Psoas muscle (tissue), 8 donors: Measurements from ENCODE around the gene TUBB3. TPM values are rescaled to one million over a fixed set of nuclear protein-coding genes. Genes with fewer than 3 reads are reported as not detected.

Experiments
- ATAC-seq, 4 donors: fragments of 200-7000 bp; cut with Tn5 transposase; one replicate each; pipeline ENCODE4 v1.9.1; 2020; ENCODE audit warnings: moderate library complexity in 3 of 4, mild to moderate bottlenecking in 2 of 4
- DNase-seq, 2 donors: peaks; one replicate each; pipeline ENCODE4 v3.0.0-alpha.2; 2020
- H3K27ac ChIP-seq: fragments of 200-600 bp; one replicate; pipeline ENCODE4 v1.8.0; 2022
- H3K27me3 ChIP-seq, 3 donors: fragments of 200-600 bp in 1 of 3; one replicate each; pipeline versions ENCODE4 v1.6.1 to v1.8.0; 2013 to 2022; ENCODE audit warnings: low read length in 2 of 3, mild to moderate bottlenecking in 2 of 3, moderate library complexity in 1 of 3; ENCODE audit not compliant: insufficient read depth in 3 of 3
- H3K36me3 ChIP-seq, 2 donors: fragments of 200-600 bp in 1 of 2; one replicate each; pipeline versions ENCODE4 v1.6.1 to v1.8.0; 2013 to 2022; ENCODE audit warnings: low read depth in 1 of 2, mild to moderate bottlenecking in 1 of 2, moderate library complexity in 1 of 2; ENCODE audit not compliant: insufficient read depth in 1 of 2
- H3K4me1 ChIP-seq: fragments of 200-600 bp; one replicate; pipeline ENCODE4 v1.8.0; 2022
- H3K4me3 ChIP-seq: fragments of 200-600 bp; one replicate; pipeline ENCODE4 v1.8.0; 2022; ENCODE audit warnings: mild to moderate bottlenecking
- H3K9me3 ChIP-seq: fragments of 200-600 bp; one replicate; pipeline ENCODE4 v1.8.0; 2022
- WGBS, 3 donors: extraction: QIAGEN DNeasy Blood & Tissue Kit; methylation state at CpG; one replicate each; pipeline versions ENCODE4 v1.1.6 to v1.1.7; 2013; 5-methylcytosine and 5-hydroxymethylcytosine counted together
- intact Hi-C, 2 donors: fragments of 100-400 bp; cut with DNase I; formaldehyde crosslinking; loops; one replicate each; pipeline versions ENCODE4 v1.11.0 to v1.14.2; 2022
- polyA plus RNA-seq, 3 donors: library from polyadenylated mRNA; stranded (reverse); fragments of 200-250 nt; gene quantifications; one replicate each; pipeline ENCODE4 v1.2.3, GENCODE V29; 2013
- total RNA-seq, 4 donors: library from RNA; stranded (reverse); fragmentation: NEBNext Ultra II Directional in 2 of 4; extraction: Animal tissue kit (Norgen Biotek cat#: 25700) in 2 of 4; gene quantifications; one replicate each; pipeline versions ENCODE4 v1.2.1 to v1.2.4, GENCODE V29; 2021 to 2023
- TF ChIP-seq, protein P1 (sequence below): fragments of 200-600 bp; IDR thresholded peaks from one replicate; pipeline ENCODE4 v1.8.0; 2022; ENCODE audit warnings: antibody characterized with exemption
- donor health status: healthy with polysubstance abuse.
- donor health status: DM: no; HTN: no; CAD: no; lungs with moderate emphysema.
- donor health status: Bipolar disorder and iron deficiency.
- donor health status: healthy.
- donor health status: DM: yes; HTN: yes; CAD: no.
- donor health status: DM: no; HTN: no; CAD: no.
- donor health status: DM: no; HTN: no; CAD: no.
- donor health status: DM: yes; HTN: yes; CAD: no.

TUBB3 gene
- total and polyA plus RNA-seq, 7 donors, result 0.17 to 2.4 (median 0.47) TPM; not detected in 2

- Histone ChIP-seq H3K36me3 (peaks cover 2 to 68% of the 10 kb centered on the region in 2 donors), H3K4me3 (no peak overlapping the region), H3K9me3 (no peaks in the 10 kb centered on the region), H3K4me1 (peaks cover 4% of the 10 kb centered on the region), H3K27me3 (no peaks in the 10 kb centered on the region), H3K27ac (no peak overlapping the region)
- 81 to 89% (median 85%) methylated on average over 20 to 23 of the region's 23 CpGs for WGBS, 3 donors
- intact Hi-C loops, result no loop called here
- peak in 1 of 2 donors; percentile 39 for DNase-seq
- TF ChIP-seq, protein P1, sequence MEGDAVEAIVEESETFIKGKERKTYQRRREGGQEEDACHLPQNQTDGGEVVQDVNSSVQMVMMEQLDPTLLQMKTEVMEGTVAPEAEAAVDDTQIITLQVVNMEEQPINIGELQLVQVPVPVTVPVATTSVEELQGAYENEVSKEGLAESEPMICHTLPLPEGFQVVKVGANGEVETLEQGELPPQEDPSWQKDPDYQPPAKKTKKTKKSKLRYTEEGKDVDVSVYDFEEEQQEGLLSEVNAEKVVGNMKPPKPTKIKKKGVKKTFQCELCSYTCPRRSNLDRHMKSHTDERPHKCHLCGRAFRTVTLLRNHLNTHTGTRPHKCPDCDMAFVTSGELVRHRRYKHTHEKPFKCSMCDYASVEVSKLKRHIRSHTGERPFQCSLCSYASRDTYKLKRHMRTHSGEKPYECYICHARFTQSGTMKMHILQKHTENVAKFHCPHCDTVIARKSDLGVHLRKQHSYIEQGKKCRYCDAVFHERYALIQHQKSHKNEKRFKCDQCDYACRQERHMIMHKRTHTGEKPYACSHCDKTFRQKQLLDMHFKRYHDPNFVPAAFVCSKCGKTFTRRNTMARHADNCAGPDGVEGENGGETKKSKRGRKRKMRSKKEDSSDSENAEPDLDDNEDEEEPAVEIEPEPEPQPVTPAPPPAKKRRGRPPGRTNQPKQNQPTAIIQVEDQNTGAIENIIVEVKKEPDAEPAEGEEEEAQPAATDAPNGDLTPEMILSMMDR, result no peak
- no peak for ATAC-seq
Measured at GRCh38 chr16:89905511-89906139, 17.5 kb upstream of the TUBB3 start.

GRCh38 chr16:89906140-89907025, 16.8 kb upstream of the TUBB3 start:
- peak in 1 of 2 donors; percentile 49 for DNase-seq
- Histone ChIP-seq H3K27ac (no peak overlapping the region), H3K36me3 (peaks cover 0 to 69% of the 10 kb centered on the region in 2 donors), H3K9me3 (no peaks in the 10 kb centered on the region), H3K27me3 (no peaks in the 10 kb centered on the region), H3K4me3 (no peak overlapping the region), H3K4me1 (peaks cover 4% of the 10 kb centered on the region)
- TF ChIP-seq, protein P1, result no peak
- ATAC-seq, result no peak
- intact Hi-C loops, result no loop called here
- 93 to 95% (median 94%) methylated on average over 40 of the region's 40 CpGs for WGBS, 3 donors

DNA sequence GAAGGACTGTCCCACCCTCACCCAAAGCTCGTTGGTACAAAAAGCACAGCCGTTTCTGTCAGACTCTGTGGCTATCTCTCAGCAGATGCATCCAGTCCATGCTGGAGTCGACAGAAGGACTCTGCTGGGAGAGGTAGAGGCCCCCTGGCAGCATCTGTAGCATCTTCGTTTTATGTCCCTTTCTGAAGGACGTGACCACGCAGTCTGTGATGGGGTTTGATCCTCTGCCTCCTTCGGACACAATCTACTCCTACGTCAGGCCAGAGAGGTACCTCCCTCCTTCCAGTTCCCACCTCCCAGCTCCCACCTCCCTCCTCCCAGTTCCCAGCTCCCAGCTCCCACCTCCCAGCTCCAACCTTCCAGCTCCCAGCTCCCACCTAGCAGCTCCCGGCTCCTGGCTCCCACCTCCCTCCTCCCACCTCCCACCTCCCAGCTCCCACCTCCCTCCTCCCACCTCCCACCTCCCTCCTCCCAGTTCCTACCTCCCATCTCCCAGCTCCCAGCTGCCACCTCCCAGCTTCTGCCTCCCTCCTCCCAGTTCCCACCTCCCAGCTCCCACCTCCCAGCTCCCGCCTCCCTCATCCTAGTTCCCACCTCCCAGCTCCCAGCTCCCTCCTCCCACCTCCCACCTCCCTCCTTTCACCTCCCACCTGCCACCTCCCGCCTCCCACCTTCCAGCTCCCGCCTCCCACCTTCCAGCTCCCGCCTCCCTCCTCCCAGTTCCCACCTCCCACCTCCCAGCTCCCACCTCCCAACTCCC, 15.9 kb upstream of the TUBB3 start:
- H3K36me3 ChIP-seq, result peaks cover 0 to 74% of the 10 kb centered on the region in 2 donors
- 97 to 99% (median 98%) methylated on average over 12 to 13 of the region's 13 CpGs for WGBS, 3 donors
- no peaks in the 10 kb centered on the region for H3K27me3 ChIP-seq
- DNase-seq (peak in 1 of 2 donors; percentile 40), ATAC-seq (no peak)
- no peak overlapping the region for H3K4me3 ChIP-seq
- peaks cover 4% of the 10 kb centered on the region for H3K4me1 ChIP-seq
- no peaks in the 10 kb centered on the region for H3K9me3 ChIP-seq
- intact Hi-C loops, result no loop called here
- no peak overlapping the region for H3K27ac ChIP-seq
- TF ChIP-seq, protein P1, result no peak

DNA sequence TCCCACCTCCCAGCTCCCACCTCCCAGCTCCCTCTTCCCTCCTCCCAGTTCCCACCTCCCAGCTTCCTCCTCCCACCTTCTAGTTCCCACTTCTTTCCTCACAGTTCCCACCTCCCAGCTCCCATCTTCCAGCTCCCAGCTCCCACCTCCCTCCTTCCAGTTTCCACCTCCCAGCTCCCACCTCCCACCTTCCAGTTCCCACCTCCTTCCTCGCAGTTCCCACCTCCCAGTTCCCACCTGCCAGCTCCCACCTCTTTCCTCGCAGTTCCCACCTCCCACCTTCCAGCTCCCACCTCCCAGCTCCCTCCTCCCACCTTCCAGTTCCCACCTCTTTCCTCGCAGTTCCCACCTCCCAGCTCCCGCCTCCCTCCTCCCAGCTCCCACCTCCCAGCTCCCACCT, 14.9 kb upstream of the TUBB3 start:
- intact Hi-C loops, result no loop called here
- H3K4me1 ChIP-seq, result peaks cover 4% of the 10 kb centered on the region
- peaks cover 0 to 76% of the 10 kb centered on the region in 2 donors for H3K36me3 ChIP-seq
- no peak overlapping the region for H3K4me3 ChIP-seq
- no peaks in the 10 kb centered on the region for H3K27me3 ChIP-seq
- no peak overlapping the region for H3K27ac ChIP-seq
- DNase-seq (no peak), ATAC-seq (no peak)
- H3K9me3 ChIP-seq, result no peaks in the 10 kb centered on the region
- TF ChIP-seq, protein P1, result no peak
- WGBS, 3 donors, result 97 to 98% (median 97%) methylated on average over 4 of the region's 4 CpGs
